Kidney (tissue), 14 donors: ENCODE results near the gene SEMA3F. TPM values are rescaled to one million over a fixed set of nuclear protein-coding genes. Genes with fewer than 3 reads are reported as not detected.

Experiments used
- DNase-seq, 5 donors: peaks; one replicate each; pipeline ENCODE4 v3.0.0-alpha.2; 2013 to 2020
- FAIRE-seq: peaks from 2 replicates; lab custom pipeline; 2012; peaks lifted over from hg19 to GRCh38; lab: Jason Lieb, UNC
- H3K27ac ChIP-seq, 2 donors: one replicate each; pipeline ENCODE4 v1.7.0; 2013; ENCODE audit warnings: low read depth in 2 of 2, low read length in 2 of 2, inconsistent platforms in 1 of 2
- H3K27me3 ChIP-seq: one replicate; pipeline ENCODE4 v1.7.1; 2013; ENCODE audit warnings: low read length, inconsistent platforms; ENCODE audit not compliant: control insufficient read depth, insufficient read depth
- H3K36me3 ChIP-seq, 3 donors: one replicate each; pipeline versions ENCODE4 v1.7.0 to v1.7.1; 2013; ENCODE audit warnings: low read length in 3 of 3, control low read depth in 1 of 3, inconsistent platforms in 1 of 3; ENCODE audit not compliant: insufficient read depth in 3 of 3, control insufficient read depth in 2 of 3
- H3K4me1 ChIP-seq, 3 donors: one replicate each; pipeline versions ENCODE4 v1.7.0 to v1.7.1; 2013; ENCODE audit warnings: low read length in 3 of 3, inconsistent platforms in 1 of 3, low read depth in 1 of 3; ENCODE audit not compliant: control insufficient read depth in 2 of 3, insufficient read depth in 2 of 3
- H3K4me3 ChIP-seq, 3 donors: one replicate each; pipeline versions ENCODE4 v1.7.0 to v1.8.1; 2013; ENCODE audit warnings: low read length in 3 of 3, control low read depth in 1 of 3, inconsistent platforms in 1 of 3
- H3K9ac ChIP-seq, 3 donors: one replicate each; pipeline versions ENCODE4 v1.7.0 to v1.7.1; 2013; ENCODE audit warnings: low read length in 3 of 3, control low read depth in 1 of 3, inconsistent platforms in 1 of 3
- H3K9me3 ChIP-seq, 3 donors: one replicate each; pipeline versions ENCODE4 v1.7.0 to v1.7.1; 2013; ENCODE audit warnings: low read length in 3 of 3, control low read depth in 1 of 3, inconsistent platforms in 1 of 3; ENCODE audit not compliant: control insufficient read depth in 2 of 3, insufficient read depth in 1 of 3
- intact Hi-C: fragments of 100-400 bp; cut with DNase I; formaldehyde crosslinking; loops from one replicate; pipeline ENCODE4 v1.11.1; 2022
- polyA plus RNA-seq: library from polyadenylated mRNA; stranded (reverse); fragments of 350-450 nt; fragmentation: Illumina TruSeq; extraction: RNeasy Lipid Tissue Mini Kit (QIAGEN cat#74804); gene quantifications from one replicate; pipeline ENCODE4 v1.2.3, GENCODE V29; 2014; ENCODE audit warnings: low read depth, low replicate concordance; ENCODE audit not compliant: insufficient read depth
- total RNA-seq: library from RNA; stranded (reverse); fragmentation: NEBNext Ultra II Directional; extraction: Animal tissue kit (Norgen Biotek cat#: 25700); gene quantifications from one replicate; pipeline ENCODE4 v1.2.1, GENCODE V29; 2021
- TF ChIP-seq, protein P1 (sequence below): IDR thresholded peaks from 3 replicates; pipeline ENCODE4 v1.5.1; 2012; ENCODE audit warnings: mild to moderate bottlenecking, moderate library complexity, borderline replicate concordance; ENCODE audit not compliant: insufficient read depth; ENCODE audit errors: extremely low read depth
- donor health status: control.
- donor health status: control.
- donor health status: control.
- donor health status: control.
- donor health status: control.
- donor health status: DM: yes; HTN: yes; CAD: no.
- donor health status: Normal renal cell carcinoma (clear cell type).

SEMA3F gene
- total and polyA plus RNA-seq, 2 donors from 2014 or later: 36.7 to 39.9 TPM

DNA sequence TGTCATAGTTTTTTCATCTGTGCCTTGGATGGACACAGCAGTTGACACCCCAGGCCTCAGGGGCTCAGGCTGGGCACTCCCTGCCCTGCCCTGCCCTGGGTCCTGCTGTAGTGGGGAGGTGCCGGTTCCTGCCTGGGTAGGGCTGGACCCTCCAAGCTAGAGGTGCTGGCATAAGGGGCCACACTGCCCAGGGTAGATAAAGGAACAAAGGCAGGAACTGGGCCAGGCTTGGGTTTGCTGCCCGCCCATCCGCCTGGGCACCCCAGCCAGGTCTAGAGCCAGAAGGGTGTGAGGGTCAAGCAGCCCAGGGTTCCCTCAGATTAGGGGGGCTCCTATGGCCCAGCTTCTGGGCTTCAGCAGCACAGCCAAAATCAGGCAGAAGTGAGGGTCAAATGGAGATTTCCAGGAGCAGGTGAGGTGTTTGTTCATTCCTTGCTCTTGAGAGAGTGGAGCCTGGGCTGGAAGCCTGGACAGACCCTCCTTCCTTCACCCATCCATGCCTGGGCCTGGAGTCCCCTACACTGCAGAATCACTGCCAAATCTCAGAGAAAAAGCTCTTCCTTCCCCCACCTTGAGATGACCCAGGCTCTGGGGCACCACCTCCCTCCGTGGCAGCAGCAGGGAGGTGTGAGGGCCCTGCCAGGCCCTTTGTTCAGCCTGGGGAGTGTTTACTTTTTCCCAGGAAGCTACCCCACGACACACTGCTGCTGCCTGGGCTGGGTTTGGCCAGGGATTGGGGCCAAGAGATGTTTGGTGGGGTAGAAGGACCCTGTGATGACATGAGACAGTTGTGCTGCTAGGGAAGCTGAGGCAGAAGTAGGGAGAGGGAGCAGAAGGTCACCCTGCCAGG is 7.1 kb downstream of the SEMA3F start:
- intact Hi-C loops: no loop called here
- no peak overlapping the region for H3K4me3 ChIP-seq
- H3K9ac ChIP-seq: no peak overlapping the region
- peaks cover 5 to 79% (median 58%) of the 10 kb centered on the region in 3 donors for H3K4me1 ChIP-seq
- DNase-seq: no peak
- H3K9me3 ChIP-seq: no peaks in the 10 kb centered on the region
- no peaks in the 10 kb centered on the region for H3K27me3 ChIP-seq
- TF ChIP-seq, protein P1, sequence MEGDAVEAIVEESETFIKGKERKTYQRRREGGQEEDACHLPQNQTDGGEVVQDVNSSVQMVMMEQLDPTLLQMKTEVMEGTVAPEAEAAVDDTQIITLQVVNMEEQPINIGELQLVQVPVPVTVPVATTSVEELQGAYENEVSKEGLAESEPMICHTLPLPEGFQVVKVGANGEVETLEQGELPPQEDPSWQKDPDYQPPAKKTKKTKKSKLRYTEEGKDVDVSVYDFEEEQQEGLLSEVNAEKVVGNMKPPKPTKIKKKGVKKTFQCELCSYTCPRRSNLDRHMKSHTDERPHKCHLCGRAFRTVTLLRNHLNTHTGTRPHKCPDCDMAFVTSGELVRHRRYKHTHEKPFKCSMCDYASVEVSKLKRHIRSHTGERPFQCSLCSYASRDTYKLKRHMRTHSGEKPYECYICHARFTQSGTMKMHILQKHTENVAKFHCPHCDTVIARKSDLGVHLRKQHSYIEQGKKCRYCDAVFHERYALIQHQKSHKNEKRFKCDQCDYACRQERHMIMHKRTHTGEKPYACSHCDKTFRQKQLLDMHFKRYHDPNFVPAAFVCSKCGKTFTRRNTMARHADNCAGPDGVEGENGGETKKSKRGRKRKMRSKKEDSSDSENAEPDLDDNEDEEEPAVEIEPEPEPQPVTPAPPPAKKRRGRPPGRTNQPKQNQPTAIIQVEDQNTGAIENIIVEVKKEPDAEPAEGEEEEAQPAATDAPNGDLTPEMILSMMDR: no peak
- H3K27ac ChIP-seq: peak overlapping the region; percentile 68 to 75
- FAIRE-seq: no peak
- H3K36me3 ChIP-seq: peaks cover 0 to 2% (median 0%) of the 10 kb centered on the region in 3 donors

DNA sequence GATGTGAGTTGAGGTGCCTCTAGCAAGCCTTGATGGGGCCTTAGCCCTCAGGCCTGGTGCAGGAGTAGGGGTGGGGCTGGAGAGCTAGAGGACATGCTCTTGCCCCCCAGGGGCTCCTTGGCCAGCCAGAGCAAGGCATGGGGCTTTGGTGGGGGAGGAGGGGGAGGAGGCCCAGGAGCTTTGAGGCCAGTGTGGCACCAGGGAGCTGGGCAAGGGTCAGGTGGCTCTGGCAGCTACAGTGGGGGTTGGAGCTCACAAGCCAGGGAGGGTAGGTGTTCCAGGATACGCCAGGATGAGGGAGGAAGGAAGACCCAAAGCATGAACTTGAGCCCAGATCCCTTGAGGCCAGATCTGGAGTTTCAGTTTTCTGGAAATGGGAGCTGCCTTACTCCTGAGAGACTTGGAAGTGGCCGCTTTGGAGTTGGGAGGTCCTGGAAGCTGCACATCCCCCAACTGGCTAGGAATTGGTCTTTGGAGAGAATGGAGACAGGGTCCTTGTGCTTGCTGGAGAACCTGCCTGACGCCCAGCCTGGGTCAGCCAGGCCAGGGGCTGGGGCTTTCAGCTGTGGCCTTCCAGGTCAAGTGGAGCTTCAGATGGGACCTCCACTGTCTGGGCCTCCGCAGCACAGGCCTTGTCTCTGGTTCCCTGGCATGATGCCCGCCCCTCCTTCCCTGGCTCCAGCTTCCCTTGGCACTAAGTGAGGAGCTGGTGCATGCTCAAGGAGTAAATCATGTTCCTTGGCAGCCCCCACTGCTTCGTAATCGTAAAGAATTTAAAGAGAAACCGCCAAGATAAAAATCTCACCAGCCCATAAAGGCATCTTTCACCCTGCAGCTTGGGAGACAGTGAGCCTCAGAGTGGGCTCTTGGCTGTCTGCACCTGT is 8.7 kb downstream of the SEMA3F start:
- Histone ChIP-seq H3K9ac (peak overlapping the region in 1 of 3 donors; percentile 37), H3K27ac (peak overlapping the region; percentile 54 to 90), H3K9me3 (no peaks in the 10 kb centered on the region), H3K27me3 (no peaks in the 10 kb centered on the region), H3K4me3 (no peak overlapping the region), H3K4me1 (peaks cover 5 to 81% (median 59%) of the 10 kb centered on the region in 3 donors), H3K36me3 (peaks cover 0 to 2% (median 0%) of the 10 kb centered on the region in 3 donors)
- no peak for FAIRE-seq
- TF ChIP-seq, protein P1: no peak
- DNase-seq: no peak
- intact Hi-C loops: no loop called here

DNA sequence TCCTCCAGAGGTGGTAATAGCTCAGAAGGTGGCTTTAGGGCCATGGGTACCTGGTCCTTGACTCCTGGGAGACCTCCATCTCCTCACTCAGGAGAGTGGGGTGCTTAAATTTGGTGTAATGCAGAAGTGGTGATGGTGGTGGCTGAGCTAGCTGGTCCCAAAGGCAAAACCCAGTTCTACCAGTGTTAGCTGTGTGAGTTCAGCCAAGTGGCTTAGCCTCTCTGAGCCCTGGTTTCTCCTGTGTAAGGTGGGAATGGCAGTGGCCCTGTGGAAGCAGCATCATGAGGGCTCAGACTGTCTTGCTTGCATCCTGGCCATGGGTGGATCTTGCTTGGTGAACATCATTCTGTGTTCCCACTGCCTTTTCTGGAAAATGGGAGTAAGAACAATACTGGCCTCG is 9.4 kb downstream of the SEMA3F start:
- Histone ChIP-seq H3K36me3 (peaks cover 0 to 2% (median 0%) of the 10 kb centered on the region in 3 donors), H3K4me3 (peak overlapping the region in 1 of 3 donors; percentile 10), H3K27me3 (no peaks in the 10 kb centered on the region), H3K27ac (peak overlapping the region; percentile 35 to 90), H3K4me1 (peaks cover 5 to 83% (median 59%) of the 10 kb centered on the region in 3 donors), H3K9ac (peak overlapping the region in 1 of 3 donors; percentile 37), H3K9me3 (no peaks in the 10 kb centered on the region)
- intact Hi-C loops: no loop called here
- FAIRE-seq (no peak), DNase-seq (no peak)
- TF ChIP-seq, protein P1: no peak
